SU-DHL-6 (cell line): ENCODE measurements around the gene MATCAP1.

ENCODE experiments used
- EZH2phosphoT487 ChIP-seq: fragments of 200-600 bp; sonication (generic), shearing (Covaris generic); conservative IDR thresholded peaks from 2 replicates; pipeline ENCODE4 v1.6.1; 2018; ENCODE audit warnings: mild to moderate bottlenecking, antibody characterized with exemption, low read length, moderate library complexity, mixed read lengths
- TF ChIP-seq, protein P1 (sequence below): fragments of 200-600 bp; sonication (generic); IDR thresholded peaks from one replicate; pipeline ENCODE4 v1.5.1; 2017; ENCODE audit warnings: antibody characterized with exemption, mild to moderate bottlenecking, low read length, moderate library complexity; ENCODE audit not compliant: insufficient read depth, poor library complexity, severe bottlenecking

DNA sequence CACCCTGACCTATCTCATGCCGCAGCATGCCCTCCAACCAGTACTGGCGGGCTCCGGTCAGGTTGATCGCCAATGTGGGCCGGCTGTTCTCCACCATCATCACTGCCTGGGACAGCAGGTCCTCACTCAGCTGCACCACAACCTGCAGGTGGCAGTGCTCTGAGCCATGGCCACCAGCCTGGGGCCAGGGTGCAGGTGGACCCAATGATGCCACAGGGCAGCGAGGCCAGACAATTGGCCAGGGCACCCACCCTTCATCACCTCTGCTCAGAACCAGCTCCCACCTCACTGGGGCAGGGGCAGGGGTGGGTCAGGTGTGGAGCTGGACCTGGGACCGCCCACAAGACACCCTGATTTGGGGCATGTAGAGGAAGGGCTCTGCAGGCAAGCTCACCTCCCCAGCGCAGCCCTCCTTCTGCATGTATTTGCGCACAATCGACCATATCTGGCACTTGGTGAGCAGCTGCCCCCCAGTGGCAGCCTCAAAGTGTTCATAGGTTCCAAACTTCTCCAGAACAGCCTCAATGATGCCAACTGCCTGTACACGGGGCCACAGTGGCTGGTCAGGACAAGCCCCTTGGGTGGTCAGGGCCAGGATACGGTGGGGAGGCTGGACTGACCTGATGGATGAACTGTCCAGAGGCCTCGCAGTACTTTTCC lies 4.2 kb downstream of the MATCAP1 start:
- TF ChIP-seq, protein P1, sequence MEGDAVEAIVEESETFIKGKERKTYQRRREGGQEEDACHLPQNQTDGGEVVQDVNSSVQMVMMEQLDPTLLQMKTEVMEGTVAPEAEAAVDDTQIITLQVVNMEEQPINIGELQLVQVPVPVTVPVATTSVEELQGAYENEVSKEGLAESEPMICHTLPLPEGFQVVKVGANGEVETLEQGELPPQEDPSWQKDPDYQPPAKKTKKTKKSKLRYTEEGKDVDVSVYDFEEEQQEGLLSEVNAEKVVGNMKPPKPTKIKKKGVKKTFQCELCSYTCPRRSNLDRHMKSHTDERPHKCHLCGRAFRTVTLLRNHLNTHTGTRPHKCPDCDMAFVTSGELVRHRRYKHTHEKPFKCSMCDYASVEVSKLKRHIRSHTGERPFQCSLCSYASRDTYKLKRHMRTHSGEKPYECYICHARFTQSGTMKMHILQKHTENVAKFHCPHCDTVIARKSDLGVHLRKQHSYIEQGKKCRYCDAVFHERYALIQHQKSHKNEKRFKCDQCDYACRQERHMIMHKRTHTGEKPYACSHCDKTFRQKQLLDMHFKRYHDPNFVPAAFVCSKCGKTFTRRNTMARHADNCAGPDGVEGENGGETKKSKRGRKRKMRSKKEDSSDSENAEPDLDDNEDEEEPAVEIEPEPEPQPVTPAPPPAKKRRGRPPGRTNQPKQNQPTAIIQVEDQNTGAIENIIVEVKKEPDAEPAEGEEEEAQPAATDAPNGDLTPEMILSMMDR = no peak
- no peak for TF ChIP-seq EZH2phosphoT487
